ENCODE results near the gene SCNN1B. TPM values are rescaled to one million over a fixed set of nuclear protein-coding genes. Genes with fewer than 3 reads are reported as not detected.

The SCNN1B gene
- total RNA-seq, 4 donors from 2014 or later = 142 to 729 (median 556) TPM

- no peak for DNase-seq
- Histone ChIP-seq H3K36me3 (no peaks in the 10 kb centered on the region), H3K9me3 (no peaks in the 10 kb centered on the region), H3K4me3 (no peak overlapping the region), H3K27ac (no peak overlapping the region), H3K4me1 (peaks cover 25 to 56% (median 33%) of the 10 kb centered on the region in 4 donors), H3K27me3 (no peaks in the 10 kb centered on the region)
- in situ Hi-C loops (cut with MboI; ENCODE audit: low pct_ligation_motif_present in 1 of 4, low pct_unique_long_range_greater_than_20kb in 1 of 4, low sequenced_read_pairs in 3 of 4) (no loop called here), intact Hi-C loops (cut with DNase I; ENCODE audit: low total_unique reads) (no loop called here)
- TF ChIP-seq CTCF (IDR thresholded peaks at IDR 0.05) (no peak), POLR2A (IDR thresholded peaks at IDR 0.05) (no peak), EP300 (IDR thresholded peaks at IDR 0.05; ENCODE audit: low read depth) (no peak), POLR2AphosphoS5 (IDR thresholded peaks at IDR 0.05) (no peak)
- WGBS, 2 donors (ENCODE audit: low coverage in 1 of 2) = 83% methylated on average over 15 of the region's 15 CpGs; no CpG with 5 or more reads in 1 of the 2 donors
Observed at GRCh38 chr16:23319861-23320615, 17.9 kb downstream of the SCNN1B start.

- 68 to 100% methylated on average over 2 to 7 of the region's 7 CpGs for WGBS, 2 donors (ENCODE audit: low coverage in 1 of 2)
- Histone ChIP-seq H3K9me3 (no peaks in the 10 kb centered on the region), H3K36me3 (no peaks in the 10 kb centered on the region), H3K4me3 (no peak overlapping the region), H3K4me1 (peaks cover 29 to 62% (median 38%) of the 10 kb centered on the region in 4 donors), H3K27ac (no peak overlapping the region), H3K27me3 (no peaks in the 10 kb centered on the region)
- TF ChIP-seq POLR2AphosphoS5 (IDR thresholded peaks at IDR 0.05) (no peak), CTCF (IDR thresholded peaks at IDR 0.05) (no peak), POLR2A (IDR thresholded peaks at IDR 0.05) (no peak), EP300 (IDR thresholded peaks at IDR 0.05; ENCODE audit: low read depth) (no peak)
- in situ Hi-C loops (cut with MboI; ENCODE audit: low pct_ligation_motif_present in 1 of 4, low pct_unique_long_range_greater_than_20kb in 1 of 4, low sequenced_read_pairs in 3 of 4) (no loop called here), intact Hi-C loops (cut with DNase I; ENCODE audit: low total_unique reads) (no loop called here)
- DNase-seq = peak; percentile 48
Observed at GRCh38 chr16:23320693-23321092, 18.6 kb downstream of the SCNN1B start.

- Histone ChIP-seq H3K4me1 (peaks cover 29 to 69% (median 41%) of the 10 kb centered on the region in 4 donors), H3K36me3 (no peaks in the 10 kb centered on the region), H3K9me3 (no peaks in the 10 kb centered on the region), H3K4me3 (no peak overlapping the region), H3K27ac (no peak overlapping the region), H3K27me3 (no peaks in the 10 kb centered on the region)
- no peak for DNase-seq
- 90% methylated on average over 14 of the region's 14 CpGs; no CpG with 5 or more reads in 1 of the 2 donors for WGBS, 2 donors (ENCODE audit: low coverage in 1 of 2)
- TF ChIP-seq POLR2A (IDR thresholded peaks at IDR 0.05) (no peak), POLR2AphosphoS5 (IDR thresholded peaks at IDR 0.05) (no peak), EP300 (IDR thresholded peaks at IDR 0.05; ENCODE audit: low read depth) (no peak), CTCF (IDR thresholded peaks at IDR 0.05) (no peak)
- intact Hi-C loops (cut with DNase I; ENCODE audit: low total_unique reads) = no loop called here
- in situ Hi-C loops (cut with MboI; ENCODE audit: low pct_ligation_motif_present in 1 of 4, low pct_unique_long_range_greater_than_20kb in 1 of 4, low sequenced_read_pairs in 3 of 4) = no loop called here
Observed at GRCh38 chr16:23321206-23321875, 19.2 kb downstream of the SCNN1B start.

GRCh38 chr16:23323224-23324030 lies 21.3 kb downstream of the SCNN1B start:
- H3K4me1 ChIP-seq = peaks cover 19 to 54% (median 29%) of the 10 kb centered on the region in 4 donors
- no peaks in the 10 kb centered on the region for H3K27me3 ChIP-seq
- TF ChIP-seq POLR2A (IDR thresholded peaks at IDR 0.05) = no peak
- TF ChIP-seq CTCF (IDR thresholded peaks at IDR 0.05) = no peak
- TF ChIP-seq EP300 (IDR thresholded peaks at IDR 0.05; ENCODE audit: low read depth) = no peak
- TF ChIP-seq POLR2AphosphoS5 (IDR thresholded peaks at IDR 0.05) = no peak
- H3K27ac ChIP-seq = peak overlapping the region; percentile 68 to 79 (median 74)
- 67 to 100% methylated on average over 1 of the region's 1 CpG for WGBS, 2 donors (ENCODE audit: low coverage in 1 of 2)
- DNase-seq = no peak
- H3K9me3 ChIP-seq = no peaks in the 10 kb centered on the region
- intact Hi-C loops (cut with DNase I; ENCODE audit: low total_unique reads) (no loop called here), in situ Hi-C loops (cut with MboI; ENCODE audit: low pct_ligation_motif_present in 1 of 4, low pct_unique_long_range_greater_than_20kb in 1 of 4, low sequenced_read_pairs in 3 of 4) (no loop called here)
- H3K36me3 ChIP-seq = no peaks in the 10 kb centered on the region
- H3K4me3 ChIP-seq = no peak overlapping the region
